SK-N-SH (cell line): ENCODE data around the gene EAF1. TPM values are rescaled to one million over a fixed set of nuclear protein-coding genes. Genes with fewer than 3 reads are reported as not detected.

ENCODE experiments used
- CTCF ChIA-PET: fragments of 300-600, 350-600 bp; formaldehyde crosslinking; extraction: SDS; loops from one replicate; lab custom pipeline; 2021; lab: Yijun Ruan, JAX
- POLR2A ChIA-PET: fragments of 350-600 bp; sonication (Branson Sonifier 250); formaldehyde crosslinking; extraction: SDS; loops from one replicate; lab custom pipeline; 2020; ENCODE audit warnings: antibody characterized with exemption, inconsistent platforms; lab: Yijun Ruan, JAX
- DNase-seq: peaks from one replicate; pipeline ENCODE4 v3.0.0; 2012
- H2AFZ ChIP-seq: fragments of 200-600 bp; sonication (generic); 2 replicates; pipeline ENCODE4 v1.8.1; 2016; ENCODE audit warnings: antibody characterized with exemption, mild to moderate bottlenecking, low read depth
- H3F3A ChIP-seq: fragments of 200-600 bp; sonication (generic); replicated peaks from 2 replicates; pipeline ENCODE3; 2016; ENCODE audit warnings: antibody characterized with exemption, mild to moderate bottlenecking; ENCODE audit not compliant: insufficient read depth
- H3K27ac ChIP-seq, 2 experiments: fragments of 200-500 bp in 1 of 2; fragments of 200-600 bp in 1 of 2; sonication (Bioruptor generic) in 1 of 2; sonication (generic), shearing (Covaris generic) in 1 of 2; 2 replicates each; pipeline versions ENCODE4 v1.5.1 to v1.6.1; 2014 to 2016; ENCODE audit warnings: low read depth in 2 of 2, inconsistent platforms in 1 of 2, low read length in 1 of 2, mild to moderate bottlenecking in 1 of 2, mixed read lengths in 1 of 2
- H3K27me3 ChIP-seq: fragments of 200-600 bp; sonication (generic), shearing (Covaris generic); 2 replicates; pipeline ENCODE4 v1.6.1; 2016; ENCODE audit warnings: mixed run types; ENCODE audit not compliant: insufficient read depth
- H3K36me3 ChIP-seq, 2 experiments: fragments of 200-500 bp in 1 of 2; fragments of 200-600 bp in 1 of 2; sonication (Bioruptor generic) in 1 of 2; sonication (generic) in 1 of 2; replicated peaks in 1 of 2; 2 replicates each; pipeline versions ENCODE3 to v1.5.1; 2014 to 2016; ENCODE audit warnings: low read length in 1 of 2, mild to moderate bottlenecking in 1 of 2; ENCODE audit not compliant: insufficient read depth in 2 of 2, control insufficient read depth in 1 of 2
- H3K4me1 ChIP-seq, 2 experiments: fragments of 200-500 bp in 1 of 2; fragments of 200-600 bp in 1 of 2; sonication (Bioruptor generic) in 1 of 2; sonication (generic), shearing (Covaris generic) in 1 of 2; 2 replicates each; pipeline versions ENCODE4 v1.5.1 to v1.6.1; 2014 to 2016; ENCODE audit warnings: low read depth in 1 of 2, low read length in 1 of 2, mixed run types in 1 of 2; ENCODE audit not compliant: insufficient read depth in 2 of 2, control insufficient read depth in 1 of 2
- H3K4me2 ChIP-seq: fragments of 200-600 bp; sonication (generic), shearing (Covaris generic); 2 replicates; pipeline ENCODE4 v1.6.1; 2017; ENCODE audit warnings: mixed run types
- H3K4me3 ChIP-seq, 2 experiments: fragments of 200-500 bp in 1 of 2; fragments of 200-600 bp in 1 of 2; sonication (Bioruptor generic) in 1 of 2; sonication (generic), shearing (Covaris generic) in 1 of 2; 2 replicates each; pipeline versions ENCODE4 v1.5.1 to v1.8.1; 2014 to 2016; ENCODE audit warnings: low read depth in 2 of 2, inconsistent platforms in 1 of 2, low read length in 1 of 2, mild to moderate bottlenecking in 1 of 2, mixed read lengths in 1 of 2, moderate library complexity in 1 of 2
- H3K79me2 ChIP-seq: fragments of 200-600 bp; sonication (generic); 2 replicates; pipeline ENCODE4 v1.8.1; 2017; ENCODE audit warnings: mild to moderate bottlenecking; ENCODE audit not compliant: insufficient read depth
- H3K9ac ChIP-seq: fragments of 200-600 bp; sonication (generic); 2 replicates; pipeline ENCODE4 v1.6.1; 2017; ENCODE audit warnings: mixed run types
- H3K9me2 ChIP-seq: fragments of 200-600 bp; sonication (generic); 2 replicates; pipeline ENCODE4 v1.6.1; 2017; ENCODE audit warnings: mixed run types
- H3K9me3 ChIP-seq: fragments of 200-600 bp; sonication (generic); 2 replicates; pipeline ENCODE4 v1.6.1; 2017; ENCODE audit warnings: mixed run types, mild to moderate bottlenecking, moderate library complexity
- H4K20me1 ChIP-seq: fragments of 200-600 bp; sonication (generic); 2 replicates; pipeline ENCODE4 v1.6.1; 2017; ENCODE audit warnings: mild to moderate bottlenecking, mixed run types; ENCODE audit not compliant: insufficient read depth
- CHD2 ChIP-seq: fragments of 150-350 bp; IDR thresholded peaks from 2 replicates; pipeline ENCODE4 v1.6.1; 2018; ENCODE audit warnings: low read length; ENCODE audit not compliant: partially characterized antibody
- ELF1 ChIP-seq: IDR thresholded peaks from 2 replicates; pipeline ENCODE4 v1.4.0; 2012
- EP300 ChIP-seq, 2 experiments: IDR thresholded peaks; 2 replicates each; pipeline versions ENCODE4 v1.4.0 to v1.6.1; 2012; ENCODE audit warnings: borderline replicate concordance in 1 of 2, low read depth in 1 of 2, low read length in 1 of 2
- EZH2phosphoT487 ChIP-seq: fragments of 200-600 bp; sonication (generic); IDR thresholded peaks from 2 replicates; pipeline ENCODE4 v1.6.1; 2017; ENCODE audit warnings: low read depth, mixed run types, mild to moderate bottlenecking, antibody characterized with exemption, moderate library complexity, borderline replicate concordance
- FOXJ3 ChIP-seq: sonication (generic); formaldehyde crosslinking; IDR thresholded peaks from 2 replicates; pipeline ENCODE4 v1.5.1; 2020; ENCODE audit warnings: mild to moderate bottlenecking, missing genetic modification reagents
- FOXM1 ChIP-seq: IDR thresholded peaks from 2 replicates; pipeline ENCODE4 v1.4.0; 2012; ENCODE audit warnings: low read depth, mild to moderate bottlenecking
- GABPA ChIP-seq: IDR thresholded peaks from 2 replicates; pipeline ENCODE4 v1.4.0; 2012; ENCODE audit warnings: low read depth, mild to moderate bottlenecking
- GATA2 ChIP-seq: sonication (generic); formaldehyde crosslinking; IDR thresholded peaks from 2 replicates; pipeline ENCODE4 v1.5.0; 2020; ENCODE audit warnings: mild to moderate bottlenecking, missing genetic modification reagents
- MXI1 ChIP-seq: IDR thresholded peaks from 2 replicates; pipeline ENCODE4 v1.6.1; 2012; ENCODE audit warnings: mild to moderate bottlenecking, low read depth, low read length, improper control_type of control experiment
- NFIC ChIP-seq: IDR thresholded peaks from 2 replicates; pipeline ENCODE4 v1.4.0; 2012; ENCODE audit warnings: borderline replicate concordance
- NRF1 ChIP-seq: IDR thresholded peaks from 2 replicates; pipeline ENCODE4 v1.6.1; 2012; ENCODE audit warnings: low read depth, mild to moderate bottlenecking, low read length
- POLR2AphosphoS5 ChIP-seq: IDR thresholded peaks from 2 replicates; pipeline ENCODE4 v1.6.1; 2012; ENCODE audit warnings: low read depth, low read length
- RAD21 ChIP-seq: IDR thresholded peaks from 2 replicates; pipeline ENCODE4 v1.6.1; 2012; ENCODE audit warnings: mild to moderate bottlenecking, low read length
- RCOR1 ChIP-seq: fragments of 150-350 bp; IDR thresholded peaks from 2 replicates; pipeline ENCODE4 v1.6.1; 2017; ENCODE audit warnings: antibody characterized with exemption, low read length
- RXRA ChIP-seq: IDR thresholded peaks from 2 replicates; pipeline ENCODE4 v1.4.0; 2012; ENCODE audit warnings: low read depth, mild to moderate bottlenecking, borderline replicate concordance
- SIN3A ChIP-seq: IDR thresholded peaks from 2 replicates; pipeline ENCODE4 v1.6.1; 2012; ENCODE audit warnings: low read depth, mild to moderate bottlenecking, low read length, moderate library complexity, borderline replicate concordance
- SMC3 ChIP-seq: IDR thresholded peaks from 2 replicates; pipeline ENCODE4 v1.6.1; 2012; ENCODE audit warnings: low read depth, low read length, improper control_type of control experiment
- TEAD4 ChIP-seq: IDR thresholded peaks from 2 replicates; pipeline ENCODE4 v1.4.0; 2012; ENCODE audit warnings: mild to moderate bottlenecking, borderline replicate concordance; ENCODE audit not compliant: insufficient read depth
- YY1 ChIP-seq: IDR thresholded peaks from 2 replicates; pipeline ENCODE4 v1.4.0; 2012; ENCODE audit warnings: low read depth, mild to moderate bottlenecking
- WGBS: methylation state at CpG from one replicate; pipeline ENCODE4 v1.1.6; 2017; ENCODE audit warnings: low lambda C conversion rate; 5-methylcytosine and 5-hydroxymethylcytosine counted together
- polyA plus RNA-seq, 3 experiments: library from polyadenylated mRNA; depleted of rRNA; stranded (reverse); fragments of >200 nt; gene quantifications; 2 replicates each; pipeline ENCODE4 v1.2.3, GENCODE V29; 2012
- TF ChIP-seq, protein P1 (sequence below): fragments of 150-350 bp; IDR thresholded peaks from 2 replicates; pipeline ENCODE4 v1.6.1; 2016; ENCODE audit warnings: mild to moderate bottlenecking, low read depth, low read length

EAF1 gene
- polyA plus RNA-seq, 1 of the 3 experiments (the other 2 are of a cell fraction): 10.0 TPM

DNA sequence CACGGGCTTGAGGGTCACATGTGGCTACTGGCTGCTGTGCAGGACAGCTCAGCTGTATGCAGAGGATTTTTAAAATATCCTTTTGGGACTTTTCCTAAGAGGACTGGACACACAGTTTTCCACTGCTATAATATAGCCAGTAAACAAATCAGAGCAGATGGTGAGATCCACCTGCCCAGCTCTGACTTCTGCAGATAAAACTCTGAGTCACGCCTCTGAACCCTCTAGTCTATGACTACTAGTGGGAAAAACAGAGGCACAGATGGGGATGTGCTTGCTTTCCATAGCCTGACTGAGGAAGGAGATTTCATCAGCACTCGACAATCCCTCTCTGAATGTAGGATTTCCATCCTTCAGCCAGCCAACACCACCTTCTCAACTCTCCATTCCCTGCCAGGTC lies 49.0 kb downstream of the EAF1 start:
- H3K4me2 ChIP-seq: no peak overlapping the region
- no peaks in the 10 kb centered on the region for H4K20me1 ChIP-seq

DNA sequence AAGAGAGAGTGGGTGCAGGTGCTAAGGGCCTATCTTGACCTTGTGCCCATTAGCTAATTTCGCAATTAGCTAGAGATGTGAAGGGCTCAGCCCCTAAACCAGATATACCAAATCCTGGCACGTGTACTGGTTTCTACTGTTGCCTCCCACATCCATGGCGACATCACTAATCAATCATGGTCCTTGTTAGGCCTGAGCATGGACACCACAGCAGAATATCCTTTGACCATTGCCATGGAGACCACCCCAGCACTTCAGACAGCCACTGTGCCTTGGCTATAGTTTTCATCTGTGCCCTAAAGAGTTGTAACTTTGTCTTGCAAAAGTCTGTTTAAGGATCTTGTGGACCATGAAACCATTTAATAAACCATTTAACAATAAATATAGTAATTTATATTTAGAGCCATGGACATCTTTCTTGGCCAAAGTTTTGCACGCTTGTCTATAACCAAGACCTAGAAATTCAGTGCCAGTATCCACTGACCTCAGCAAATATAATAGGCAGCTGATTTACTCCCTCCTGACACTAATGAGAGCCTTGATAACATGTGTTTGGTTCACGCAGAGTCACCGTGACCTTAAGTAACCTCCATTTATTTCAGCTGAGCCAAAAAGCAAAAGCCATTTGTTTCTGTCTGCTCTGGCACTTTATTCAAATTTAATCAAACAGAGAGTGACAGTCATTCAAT lies 50.7 kb downstream of the EAF1 start:
- no peaks in the 10 kb centered on the region for H3K9me2 ChIP-seq
- CTCF ChIA-PET: interaction anchor here (0.6 to 1.4 kb wide), 4 partner anchors 12 to 78 kb away, joined by 3 to 4 read pairs (median 3); no protein-coding TSS in a partner anchor
- peaks cover 0 to 17% of the 10 kb centered on the region in 2 experiments; a peak in 1 of 4 replicates for H3K4me1 ChIP-seq
- H4K20me1 ChIP-seq: no peaks in the 10 kb centered on the region
- 74% methylated on average over 6 of the region's 6 CpGs for WGBS
- H3K4me2 ChIP-seq: no peak overlapping the region
- POLR2A ChIA-PET: no interaction called here
- TF ChIP-seq ELF1 (no peak), EP300 (IDR thresholded peaks at IDR 0.05; ENCODE audit: borderline replicate concordance in 1 of 2, low read depth in 1 of 2, low read length in 1 of 2) (peak in 1 of 2 experiments; percentile 71; a peak in 2 of 4 replicates), FOXJ3 (peak; percentile 21; the same call in 1 of the 2 replicates), MXI1 (0 out of 2 replicates have a peak, but pooled peaks have one; percentile 17), CHD2 (peak; percentile 31)
- no peak overlapping the region for H3K4me3 ChIP-seq
- peak; percentile 33 for DNase-seq
- no peaks in the 10 kb centered on the region for H3K79me2 ChIP-seq
- no peaks in the 10 kb centered on the region for H3K36me3 ChIP-seq
- H3F3A ChIP-seq: no peaks in the 10 kb centered on the region
- H3K27me3 ChIP-seq: no peaks in the 10 kb centered on the region
- peak overlapping the region in 1 of 2 experiments; percentile 87; a peak in 2 of 4 replicates for H3K27ac ChIP-seq
- no peaks in the 10 kb centered on the region for H3K9me3 ChIP-seq
- no peak overlapping the region for H3K9ac ChIP-seq
- no peak overlapping the region for H2AFZ ChIP-seq

More for the DNA sequence above, 49.0 kb downstream of the EAF1 start:
- Histone ChIP-seq H3K9me3 (no peaks in the 10 kb centered on the region), H3K4me1 (peaks cover 0 to 17% of the 10 kb centered on the region in 2 experiments; a peak in 1 of 4 replicates), H3F3A (no peaks in the 10 kb centered on the region), H3K27me3 (no peaks in the 10 kb centered on the region), H3K27ac (no peak overlapping the region), H3K36me3 (no peaks in the 10 kb centered on the region), H3K9ac (no peak overlapping the region), H2AFZ (no peak overlapping the region)
- POLR2A ChIA-PET: no interaction called here
- CTCF ChIA-PET: no interaction called here
- no peak for DNase-seq
- TF ChIP-seq NFIC (no peak), YY1 (no peak), SMC3 (no peak), NRF1 (no peak), GATA2 (CRISPR knock-in tag) (no peak), SIN3A (no peak), RXRA (no peak), FOXM1 (no peak), RCOR1 (no peak), FOXJ3 (no peak), EP300 (IDR thresholded peaks at IDR 0.05; ENCODE audit: borderline replicate concordance in 1 of 2, low read depth in 1 of 2, low read length in 1 of 2) (no peak), RAD21 (no peak), TEAD4 (no peak), POLR2AphosphoS5 (no peak), EZH2phosphoT487 (no peak), GABPA (no peak)
- TF ChIP-seq, protein P1, sequence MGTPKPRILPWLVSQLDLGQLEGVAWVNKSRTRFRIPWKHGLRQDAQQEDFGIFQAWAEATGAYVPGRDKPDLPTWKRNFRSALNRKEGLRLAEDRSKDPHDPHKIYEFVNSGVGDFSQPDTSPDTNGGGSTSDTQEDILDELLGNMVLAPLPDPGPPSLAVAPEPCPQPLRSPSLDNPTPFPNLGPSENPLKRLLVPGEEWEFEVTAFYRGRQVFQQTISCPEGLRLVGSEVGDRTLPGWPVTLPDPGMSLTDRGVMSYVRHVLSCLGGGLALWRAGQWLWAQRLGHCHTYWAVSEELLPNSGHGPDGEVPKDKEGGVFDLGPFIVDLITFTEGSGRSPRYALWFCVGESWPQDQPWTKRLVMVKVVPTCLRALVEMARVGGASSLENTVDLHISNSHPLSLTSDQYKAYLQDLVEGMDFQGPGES: no peak
- TF ChIP-seq, all 33 proteins: peak for 0
- no peaks in the 10 kb centered on the region for H3K9me2 ChIP-seq
- H3K4me3 ChIP-seq: no peak overlapping the region
- WGBS: 70% methylated on average over 3 of the region's 3 CpGs
- H3K79me2 ChIP-seq: no peaks in the 10 kb centered on the region
